Naive B cell (primary cell): ENCODE data around the gene MIF4GD. TPM values are rescaled to one million over a fixed set of nuclear protein-coding genes. Genes with fewer than 3 reads are reported as not detected.

Source experiments
- ATAC-seq, 2 donors: fragments of 150-1000 bp; cut with Tn5 transposase; 2 replicates each; pipeline ENCODE4 v1.10.0; 2021; ENCODE audit warnings: low read depth in 2 of 2, mild to moderate bottlenecking in 2 of 2, moderate library complexity in 2 of 2
- DNase-seq: peaks from one replicate; pipeline ENCODE4 v3.0.0; 2022
- H3K27ac Mint-ChIP-seq, 6 donors: one replicate each; pipeline ENCODE4 v1.8.0; 2020 to 2022; ENCODE audit warnings: mild to moderate bottlenecking in 6 of 6, mixed read lengths in 6 of 6, moderate library complexity in 5 of 6, inconsistent platforms in 2 of 6
- H3K27me3 Mint-ChIP-seq, 3 donors: one replicate each; pipeline ENCODE4 v1.8.0; 2021 to 2022; ENCODE audit warnings: mixed read lengths in 3 of 3, mild to moderate bottlenecking in 1 of 3
- H3K36me3 Mint-ChIP-seq, 2 donors: one replicate each; pipeline ENCODE4 v1.8.0; 2020 to 2022; ENCODE audit warnings: mixed read lengths in 2 of 2, inconsistent platforms in 1 of 2, mild to moderate bottlenecking in 1 of 2
- H3K4me1 Mint-ChIP-seq, 3 donors: one replicate each; pipeline ENCODE4 v1.8.0; 2020 to 2022; ENCODE audit warnings: mixed read lengths in 3 of 3, inconsistent platforms in 1 of 3, mild to moderate bottlenecking in 1 of 3, moderate library complexity in 1 of 3
- H3K4me3 Mint-ChIP-seq, 8 donors: one replicate each; pipeline ENCODE4 v1.8.0; 2020 to 2022; ENCODE audit warnings: mild to moderate bottlenecking in 8 of 8, mixed read lengths in 8 of 8, moderate library complexity in 8 of 8, inconsistent platforms in 2 of 8
- H3K9me3 Mint-ChIP-seq, 7 donors: one replicate each; pipeline ENCODE4 v1.8.0; 2020 to 2022; ENCODE audit warnings: mixed read lengths in 7 of 7, mild to moderate bottlenecking in 5 of 7, inconsistent platforms in 2 of 7, moderate library complexity in 1 of 7
- polyA plus RNA-seq, 6 donors: library from polyadenylated mRNA; unstranded; fragments of 300-500 nt; fragmentation: Illumina TruSeq; gene quantifications; one replicate each; pipeline ENCODE4 v1.2.3, GENCODE V29; 2021; ENCODE audit warnings: low read depth in 6 of 6

Gene MIF4GD
- polyA plus RNA-seq, 6 donors from 2014 or later: 95.1 to 133 (median 105) TPM

DNA sequence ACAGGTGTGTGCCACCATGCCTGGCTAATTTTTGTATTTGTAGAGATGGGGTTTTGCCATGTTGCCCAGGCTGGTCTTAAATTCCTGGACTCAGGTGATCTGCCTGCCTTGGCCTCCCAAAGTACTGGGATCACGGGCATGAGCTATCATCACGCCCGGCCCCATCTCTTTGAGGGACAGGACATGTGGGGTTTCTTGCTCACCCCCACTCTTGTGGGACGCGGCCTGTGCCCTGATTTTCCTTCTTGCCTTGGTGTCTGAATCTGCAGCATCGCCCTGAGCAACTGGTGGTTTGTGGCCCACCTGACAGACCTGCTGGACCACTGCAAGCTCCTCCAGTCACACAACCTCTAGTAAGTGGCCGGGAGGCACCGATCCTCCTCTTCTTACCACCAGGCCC, 40.0 kb downstream of the MIF4GD start:
- H3K9me3 Mint-ChIP-seq: no peaks in the 10 kb centered on the region
- H3K36me3 Mint-ChIP-seq: peaks cover 5 to 26% of the 10 kb centered on the region in 2 donors
- ATAC-seq: no peak
- no peaks in the 10 kb centered on the region for H3K27me3 Mint-ChIP-seq
- H3K4me3 Mint-ChIP-seq: no peak overlapping the region
- H3K4me1 Mint-ChIP-seq: no peaks in the 10 kb centered on the region
- no peak for DNase-seq
- peak overlapping the region in 1 of 6 donors; percentile 27 for H3K27ac Mint-ChIP-seq

DNA sequence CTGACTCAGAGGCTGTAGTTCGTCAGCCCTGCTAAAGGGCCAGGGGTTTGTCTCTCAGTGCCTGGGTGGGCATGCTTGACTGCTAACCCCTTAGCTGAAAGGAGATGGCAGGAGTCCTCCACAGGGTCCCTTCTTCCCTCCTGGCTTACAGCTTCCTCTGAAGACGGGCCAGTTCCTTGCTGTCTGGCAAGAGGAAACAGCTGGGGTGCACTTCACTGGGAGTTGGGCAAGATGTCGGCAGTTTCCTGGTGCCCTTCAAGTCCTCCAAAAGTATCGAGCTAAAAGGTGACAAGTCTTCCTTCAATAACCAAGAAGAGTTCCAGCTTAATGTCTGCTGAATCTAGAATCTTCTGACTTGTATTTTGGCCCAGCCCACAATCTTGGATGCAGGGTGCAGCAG, 42.2 kb downstream of the MIF4GD start:
- Mint-ChIP-seq H3K4me1 (no peaks in the 10 kb centered on the region), H3K36me3 (peaks cover 5 to 14% of the 10 kb centered on the region in 2 donors), H3K4me3 (no peak overlapping the region), H3K9me3 (no peaks in the 10 kb centered on the region), H3K27ac (no peak overlapping the region), H3K27me3 (no peaks in the 10 kb centered on the region)
- DNase-seq (no peak), ATAC-seq (no peak)

DNA sequence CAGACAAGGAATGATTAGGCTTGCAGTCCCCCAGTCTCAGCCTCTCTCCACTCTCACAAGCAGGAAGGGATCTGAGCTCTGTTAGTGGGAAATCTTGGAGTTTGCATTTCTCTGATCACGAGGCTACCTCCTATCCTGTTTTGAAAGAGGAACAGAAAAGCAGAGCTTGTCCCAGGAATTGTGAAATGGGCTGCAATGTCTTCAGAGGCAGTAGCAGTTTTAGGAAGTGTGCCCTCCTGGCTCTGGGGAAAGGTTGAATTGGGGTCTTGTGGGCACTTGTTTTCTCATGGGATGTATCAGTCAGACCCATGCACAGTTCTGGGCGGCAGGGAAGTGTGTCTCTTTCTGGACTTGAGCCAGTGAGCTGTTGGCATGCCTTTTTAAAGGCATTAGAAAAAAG, 42.7 kb downstream of the MIF4GD start:
- ATAC-seq: no peak
- no peak overlapping the region for H3K4me3 Mint-ChIP-seq

DNA sequence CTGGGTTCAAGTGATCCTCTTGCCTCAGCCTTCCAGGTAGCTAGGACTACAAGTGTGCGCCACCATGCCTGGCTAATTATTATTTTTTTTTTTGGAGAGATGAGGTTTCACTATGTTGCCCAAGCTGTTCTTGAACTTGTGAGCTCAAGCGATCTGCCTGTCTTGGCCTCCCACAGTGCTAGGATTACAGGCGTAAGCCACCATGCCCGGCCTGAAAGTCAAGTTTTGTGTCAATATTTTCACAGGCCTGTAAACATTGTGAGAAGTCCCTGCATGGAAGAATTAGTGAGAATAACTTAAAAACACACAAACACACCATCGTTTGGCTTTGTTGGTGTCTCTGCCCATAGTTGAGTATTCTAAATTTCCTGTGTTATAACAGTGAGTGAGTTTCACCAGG, 43.3 kb downstream of the MIF4GD start:
- no peak overlapping the region for H3K27ac Mint-ChIP-seq
- DNase-seq (no peak), ATAC-seq (no peak)
- H3K9me3 Mint-ChIP-seq: no peaks in the 10 kb centered on the region
- H3K36me3 Mint-ChIP-seq: peaks cover 5 to 10% of the 10 kb centered on the region in 2 donors
- H3K4me1 Mint-ChIP-seq: no peaks in the 10 kb centered on the region
- no peaks in the 10 kb centered on the region for H3K27me3 Mint-ChIP-seq
- H3K4me3 Mint-ChIP-seq: no peak overlapping the region

More for the DNA sequence above, 42.7 kb downstream of the MIF4GD start:
- Mint-ChIP-seq H3K27ac (no peak overlapping the region), H3K36me3 (peaks cover 5 to 14% of the 10 kb centered on the region in 2 donors), H3K4me1 (no peaks in the 10 kb centered on the region), H3K27me3 (no peaks in the 10 kb centered on the region), H3K9me3 (no peaks in the 10 kb centered on the region)
- no peak for DNase-seq

DNA sequence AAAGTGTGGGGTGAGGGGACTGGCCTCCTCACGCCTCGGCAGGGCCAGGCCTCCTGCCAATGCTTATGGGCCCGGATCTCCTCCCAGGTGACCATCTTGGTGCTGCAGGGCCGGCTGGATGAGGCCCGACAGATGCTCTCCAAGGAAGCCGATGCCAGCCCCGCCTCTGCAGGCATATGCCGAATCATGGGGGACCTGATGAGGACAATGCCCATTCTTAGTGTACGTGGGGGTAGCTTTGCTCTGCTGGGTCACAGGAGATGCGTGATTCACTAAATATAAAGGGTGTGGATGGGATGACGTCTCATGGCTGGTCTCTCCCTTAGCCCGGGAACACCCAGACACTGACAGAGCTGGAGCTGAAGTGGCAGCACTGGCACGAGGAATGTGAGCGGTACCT, 46.0 kb downstream of the MIF4GD start:
- H3K27ac Mint-ChIP-seq: peak overlapping the region in 1 of 6 donors; percentile 29
- no peak for ATAC-seq
- peaks cover 0 to 6% of the 10 kb centered on the region in 2 donors for H3K36me3 Mint-ChIP-seq
- H3K4me3 Mint-ChIP-seq: no peak overlapping the region
- no peak for DNase-seq
- H3K27me3 Mint-ChIP-seq: no peaks in the 10 kb centered on the region
- no peaks in the 10 kb centered on the region for H3K4me1 Mint-ChIP-seq
- H3K9me3 Mint-ChIP-seq: no peaks in the 10 kb centered on the region

DNA sequence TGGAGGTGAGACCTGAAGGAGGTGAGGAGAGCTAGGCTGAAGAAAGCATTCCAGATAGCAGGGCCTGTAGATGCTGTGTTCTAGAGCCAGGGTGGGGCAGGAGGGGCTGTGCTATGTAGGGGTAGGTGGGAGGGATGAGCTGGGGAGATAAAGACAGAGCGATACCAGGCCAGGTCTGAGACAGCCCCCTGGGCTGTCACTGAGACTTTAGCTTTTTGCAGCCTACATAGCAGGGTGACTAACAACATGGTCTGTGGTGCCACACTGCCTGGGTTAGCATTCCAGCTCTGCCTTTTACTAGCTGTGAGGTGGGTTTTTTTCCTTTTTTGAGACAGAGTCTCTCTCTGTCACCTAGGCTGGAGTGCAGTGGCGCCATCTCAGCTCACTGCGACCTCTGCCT, 51.2 kb downstream of the MIF4GD start:
- Mint-ChIP-seq H3K36me3 (peaks cover 13 to 16% of the 10 kb centered on the region in 2 donors), H3K4me3 (no peak overlapping the region), H3K4me1 (peaks cover 0 to 5% (median 3%) of the 10 kb centered on the region in 3 donors), H3K9me3 (no peaks in the 10 kb centered on the region), H3K27ac (peak overlapping the region in 1 of 6 donors; percentile 89), H3K27me3 (no peaks in the 10 kb centered on the region)
- DNase-seq (no peak), ATAC-seq (no peak)

DNA sequence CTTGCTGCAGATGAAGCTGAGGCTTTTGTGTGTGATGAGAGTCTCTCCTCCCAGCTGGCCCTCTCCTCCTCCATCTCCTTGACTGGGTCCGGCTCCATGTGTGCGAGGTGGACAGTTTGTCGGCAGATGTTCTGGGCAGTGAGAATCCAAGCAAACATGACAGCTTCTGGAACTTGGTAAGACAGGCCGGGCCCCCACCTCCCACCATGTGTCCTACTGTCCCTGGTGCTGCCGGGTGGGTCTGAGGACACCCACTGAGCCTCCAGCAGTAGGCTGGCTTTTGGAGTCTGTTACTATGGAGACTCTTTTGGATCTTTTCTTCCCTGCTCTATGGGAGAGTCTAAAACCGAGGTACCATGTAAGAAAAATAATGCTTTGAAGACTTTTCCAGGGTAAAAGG, 52.9 kb downstream of the MIF4GD start:
- peaks cover 13 to 16% of the 10 kb centered on the region in 2 donors for H3K36me3 Mint-ChIP-seq

More for the DNA sequence above, 52.9 kb downstream of the MIF4GD start:
- no peak overlapping the region for H3K4me3 Mint-ChIP-seq
- peak overlapping the region in 1 of 6 donors; percentile 15 for H3K27ac Mint-ChIP-seq
- no peaks in the 10 kb centered on the region for H3K27me3 Mint-ChIP-seq
- no peaks in the 10 kb centered on the region for H3K9me3 Mint-ChIP-seq
- peaks cover 0 to 5% (median 3%) of the 10 kb centered on the region in 3 donors for H3K4me1 Mint-ChIP-seq
- no peak for ATAC-seq
- no peak for DNase-seq

Other genes starting within 250 kb of the MIF4GD start
- gene ATP5PD, start 224.3 kb downstream of the MIF4GD start, polyA plus RNA-seq: 100 to 1,000 TPM; 191 to 306 (median 269) TPM
- gene KCTD2, start 224.0 kb downstream of the MIF4GD start, polyA plus RNA-seq: 1 to 10 TPM; 2.9 to 9.8 (median 4.8) TPM
- 1 to 10 TPM; 1.1 to 4.0 (median 2.1) TPM for gene SLC16A5, start 183.3 kb downstream of the MIF4GD start, polyA plus RNA-seq
- gene ARMC7, start 161.3 kb downstream of the MIF4GD start, polyA plus RNA-seq: 1 to 10 TPM; 2.0 to 6.0 (median 4.5) TPM
- 100 to 1,000 TPM in 3 of 6 donors, 10 to 100 TPM in 3; 85.0 to 136 (median 111) TPM for gene NT5C, start 139.5 kb downstream of the MIF4GD start, polyA plus RNA-seq
- 10 to 100 TPM; 56.8 to 80.5 (median 72.7) TPM for gene JPT1, start 116.7 kb downstream of the MIF4GD start, polyA plus RNA-seq
- 100 to 1,000 TPM; 260 to 424 (median 363) TPM for gene SUMO2, start 88.3 kb downstream of the MIF4GD start, polyA plus RNA-seq
- gene NUP85, start 65.6 kb downstream of the MIF4GD start, polyA plus RNA-seq: 10 to 100 TPM; 11.7 to 41.1 (median 33.4) TPM
- gene GGA3, start 9.6 kb downstream of the MIF4GD start, polyA plus RNA-seq: 10 to 100 TPM in 5 of 6 donors, 1 to 10 TPM in 1; 4.5 to 31.6 (median 13.7) TPM
- gene MRPS7, start 9.4 kb downstream of the MIF4GD start, polyA plus RNA-seq: 100 to 1,000 TPM in 1 of 6 donors, 10 to 100 TPM in 5; 70.1 to 103 (median 94.4) TPM
- 10 to 100 TPM; 26.1 to 41.8 (median 31.3) TPM for gene SLC25A19, start 18.2 kb upstream of the MIF4GD start, polyA plus RNA-seq
- gene GRB2, start 134.4 kb upstream of the MIF4GD start, polyA plus RNA-seq: 100 to 1,000 TPM; 281 to 361 (median 305) TPM
- 10 to 100 TPM in 2 of 6 donors, 1 to 10 TPM in 4; 6.3 to 25.9 (median 9.0) TPM for gene TMEM94, start 185.4 kb upstream of the MIF4GD start, polyA plus RNA-seq
- gene CASKIN2, start 244.3 kb upstream of the MIF4GD start, polyA plus RNA-seq: under 1 TPM in 1 of 6 donors, not detected in 5; 0.29 TPM
- gene TSEN54, start 245.3 kb upstream of the MIF4GD start, polyA plus RNA-seq: 10 to 100 TPM; 18.3 to 42.3 (median 23.7) TPM